Keratinocyte (primary cell): ENCODE measurements around the gene GGT7.

Source experiments
- CTCF ChIP-seq, 3 experiments: IDR thresholded peaks in 1 of 3; conservative IDR thresholded peaks in 1 of 3; optimal IDR thresholded peaks in 1 of 3; 2 replicates in 2 of 3; 3 replicates in 1 of 3; pipeline versions ENCODE3 to v1.5.1; 2011; ENCODE audit warnings: low read length in 3 of 3, mild to moderate bottlenecking in 3 of 3, moderate library complexity in 2 of 3, control low read depth in 1 of 3, inconsistent platforms in 1 of 3; ENCODE audit not compliant: insufficient read depth in 2 of 3; ENCODE audit errors: extremely low read depth in 1 of 3
- EZH2 ChIP-seq: IDR thresholded peaks from one replicate; pipeline ENCODE4 v1.6.1; 2012; ENCODE audit warnings: inconsistent platforms, mild to moderate bottlenecking, low read length, moderate library complexity

GRCh38 chr20:34892671-34893070 is 20.0 kb upstream of the GGT7 start:
- no peak for TF ChIP-seq CTCF (optimal IDR thresholded peaks at IDR 0.05 in 1 of 3, IDR thresholded peaks at IDR 0.05 in 1 of 3, conservative IDR thresholded peaks at IDR 0.05 in 1 of 3; ENCODE audit: extremely low read depth in 1 of 3, insufficient read depth in 2 of 3, low read length in 3 of 3)
- TF ChIP-seq EZH2: no peak
